Inferior parietal cortex (tissue), 1 donor: ENCODE data around the gene LST1.
"Not testable (repeated sequence)": the region's sequence is repeated elsewhere in the genome, so short reads cannot be mapped to it uniquely, and the experiment has no call there.

Experiments
- DNase-seq: peaks from one replicate; pipeline ENCODE4 v3.0.0-alpha.2; 2016; ENCODE audit errors: extremely low spot score

Gene LST1

GRCh38 chr6:31586008-31586407 lies at the start of gene LST1:
Gene LST1 (plus strand): TSS chr6:31586277. CDS start chr6:31587300, 1,023 bp downstream.
- no peak for DNase-seq

GRCh38 chr6:31538805-31539400 lies 47.2 kb upstream of the LST1 start:
- no peak for DNase-seq

- no peak for DNase-seq
Observed at GRCh38 chr6:31540640-31541039, 45.4 kb upstream of the LST1 start.

- peak; percentile 32 for DNase-seq
Observed at GRCh38 chr6:31541059-31541657, 44.9 kb upstream of the LST1 start.

- peak; percentile 99 for DNase-seq
Observed at GRCh38 chr6:31541658-31542521, 44.2 kb upstream of the LST1 start, which contains the start of gene DDX39B. Gene DDX39B (minus strand): TSS chr6:31542003. CDS start chr6:31540532, 1,471 bp downstream.

- DNase-seq: no peak
Observed at GRCh38 chr6:31543639-31544038, 42.4 kb upstream of the LST1 start.

GRCh38 chr6:31544676-31545075 lies 41.4 kb upstream of the LST1 start:
- DNase-seq: no peak

GRCh38 chr6:31545291-31545690 lies 40.8 kb upstream of the LST1 start:
- no peak for DNase-seq

GRCh38 chr6:31546339-31546957 lies 39.6 kb upstream of the LST1 start, which contains the start of gene ATP6V1G2:
Gene ATP6V1G2 (minus strand): TSS chr6:31546608. CDS start chr6:31546559, 49 bp downstream.
- DNase-seq: peak; percentile 90

GRCh38 chr6:31546958-31547726 lies 38.9 kb upstream of the LST1 start, which contains the start of gene NFKBIL1:
Gene NFKBIL1 (plus strand): TSS chr6:31547608. CDS start chr6:31547695, 87 bp downstream.
- DNase-seq: peak; percentile 98

GRCh38 chr6:31547727-31548543 lies 38.1 kb upstream of the LST1 start:
- no peak for DNase-seq

- no peak for DNase-seq
Observed at GRCh38 chr6:31548544-31548873, 37.6 kb upstream of the LST1 start.

GRCh38 chr6:31551371-31551770 lies 34.7 kb upstream of the LST1 start:
- DNase-seq: not testable (repeated sequence)

GRCh38 chr6:31556307-31556706 lies 29.8 kb upstream of the LST1 start:
- DNase-seq: no peak

GRCh38 chr6:31557443-31558317 lies 28.4 kb upstream of the LST1 start:
- no peak for DNase-seq

- no peak for DNase-seq
Observed at GRCh38 chr6:31558318-31558625, 27.8 kb upstream of the LST1 start.

GRCh38 chr6:31558631-31559500 lies 27.2 kb upstream of the LST1 start:
- DNase-seq: peak; percentile 40

- DNase-seq: no peak
Observed at GRCh38 chr6:31559606-31559957, 26.5 kb upstream of the LST1 start.
